SKM-1 (cell line): ENCODE measurements around the gene VEPH1.

ENCODE experiments used
- DNase-seq: peaks from one replicate; lab custom pipeline; 2025; ENCODE audit not compliant: unreplicated experiment; lab: John Stamatoyannopoulos, UW

The VEPH1 gene

DNA sequence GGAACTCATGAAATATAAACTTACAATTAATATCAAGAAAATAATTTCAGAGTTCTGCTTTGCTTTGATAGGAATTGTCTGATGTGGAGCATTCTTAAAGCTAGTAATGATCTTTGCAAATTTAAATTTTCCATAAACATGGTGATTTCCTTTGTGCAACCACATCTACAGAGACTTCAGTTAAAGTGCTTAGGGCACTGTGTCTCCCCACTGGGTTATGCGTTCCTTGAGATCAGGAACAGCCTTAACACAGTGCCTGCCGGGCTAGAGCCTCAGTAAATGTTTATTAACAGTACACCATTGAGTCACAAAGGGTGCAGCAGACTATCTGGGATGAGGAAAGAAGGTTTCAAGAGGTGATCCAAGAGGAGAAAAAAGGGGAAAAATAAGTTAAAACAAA lies 235.2 kb downstream of the VEPH1 start:
- DNase-seq: no peak

DNA sequence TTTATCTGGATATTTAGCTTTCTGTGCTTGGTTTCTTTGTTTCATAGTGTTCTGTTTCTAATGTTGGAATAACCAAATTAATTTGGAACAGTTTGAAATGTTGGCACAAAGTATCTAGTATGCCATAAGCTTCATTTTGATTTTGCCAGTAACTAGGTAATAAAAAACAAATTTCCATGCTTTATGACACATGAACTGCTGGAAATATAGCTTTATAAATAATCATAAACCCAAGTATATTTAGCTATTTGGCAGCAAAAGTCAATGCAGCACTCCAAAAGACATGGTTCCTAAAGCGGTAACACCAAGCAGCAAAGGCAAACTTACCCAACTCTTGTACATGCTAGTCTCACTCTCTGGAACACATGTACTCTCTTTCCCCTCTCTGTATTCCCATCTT lies 237.3 kb downstream of the VEPH1 start:
- DNase-seq: no peak

DNA sequence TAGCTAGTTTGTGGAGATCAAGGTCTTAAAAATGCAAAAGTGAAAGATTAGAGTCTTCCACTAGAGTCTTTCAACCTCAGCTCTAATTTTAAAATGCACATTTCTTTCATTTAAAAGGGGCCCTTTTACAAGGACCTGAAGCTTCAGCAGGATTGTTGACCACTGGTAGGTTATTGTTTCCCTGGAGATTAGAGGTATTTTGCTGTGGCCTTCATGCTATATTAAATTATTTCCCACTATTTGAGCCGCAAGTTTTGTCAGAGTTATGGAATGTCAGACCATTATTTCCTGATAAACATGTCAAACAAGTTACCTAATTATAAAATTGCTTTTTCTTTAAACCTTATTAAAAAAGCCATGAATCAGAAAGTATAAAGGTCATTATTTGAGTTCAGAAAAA lies 240.2 kb downstream of the VEPH1 start:
- no peak for DNase-seq

DNA sequence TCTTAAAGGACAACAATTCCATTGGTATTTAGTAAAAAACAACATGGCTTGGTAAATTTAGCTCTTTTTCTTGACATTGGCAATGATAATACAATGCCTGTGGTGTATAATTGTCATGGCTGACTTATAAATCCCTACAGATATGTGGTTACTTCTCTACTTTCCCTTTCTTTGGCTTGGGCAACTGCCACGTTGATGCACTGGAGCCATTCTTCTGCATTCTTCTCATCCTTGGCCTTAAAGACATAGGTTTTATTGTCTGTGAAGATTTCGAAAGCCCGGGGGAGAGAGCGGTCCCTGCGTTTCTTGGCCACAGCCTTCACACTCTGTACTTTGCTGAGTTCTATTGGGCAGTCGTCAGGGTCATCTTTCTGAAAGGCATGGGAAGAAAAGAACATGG lies 242.2 kb downstream of the VEPH1 start:
- DNase-seq: no peak

DNA sequence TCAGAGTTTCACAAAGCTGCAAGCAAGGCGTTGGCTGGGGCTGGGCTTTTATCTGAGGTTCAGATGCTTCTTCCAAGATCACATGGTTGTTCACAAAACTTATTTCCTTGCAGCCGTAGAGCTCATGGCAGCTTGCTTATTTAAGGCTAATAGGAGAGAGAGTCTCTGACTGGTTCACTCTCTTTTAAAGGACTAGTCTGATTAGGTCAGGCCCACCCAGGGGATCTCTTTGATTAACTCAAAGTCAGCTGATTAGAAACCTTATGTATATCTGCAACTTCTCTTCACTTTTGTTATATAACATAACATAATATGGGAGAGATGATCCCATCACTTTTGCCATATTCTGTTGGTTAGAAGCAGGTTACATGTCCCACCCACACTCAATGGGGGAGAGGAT lies 243.4 kb downstream of the VEPH1 start:
- no peak for DNase-seq

DNA sequence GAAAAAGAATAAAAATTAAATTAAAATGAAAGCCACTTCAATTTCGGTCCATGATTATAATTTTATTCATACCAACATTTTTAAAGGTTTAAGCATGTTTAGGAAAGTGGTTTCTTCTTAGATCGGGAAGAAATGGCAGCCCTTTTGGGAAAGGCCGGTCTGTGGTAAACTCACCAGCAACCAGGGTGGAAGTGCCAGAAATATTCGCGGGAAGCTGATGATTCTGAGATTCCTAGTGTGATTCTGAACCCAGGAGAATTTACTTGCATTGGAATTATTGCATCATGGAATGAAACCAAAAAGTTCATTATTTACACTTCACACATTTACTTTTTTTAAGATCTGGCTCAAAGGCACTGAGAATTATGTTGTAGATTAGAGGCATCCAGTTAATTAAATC lies 246.1 kb downstream of the VEPH1 start:
- DNase-seq: no peak

DNA sequence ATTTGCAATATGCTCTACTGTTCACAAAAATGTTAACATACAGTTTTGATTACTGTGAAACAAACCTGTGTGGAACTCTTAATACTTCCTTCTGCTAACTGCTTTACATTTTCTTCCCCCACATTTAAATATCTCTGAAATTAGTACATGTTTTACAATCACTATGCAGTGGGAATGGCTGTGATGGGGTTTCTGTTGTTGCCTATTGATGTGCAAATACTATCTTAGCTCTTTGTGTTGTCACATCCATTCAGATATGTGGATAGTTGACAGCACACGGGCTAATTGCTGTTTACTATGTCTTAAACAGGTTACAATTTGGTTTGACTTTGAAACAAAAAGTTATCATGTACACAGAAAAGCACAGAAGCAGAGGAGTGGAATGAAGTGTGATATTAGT lies 247.4 kb downstream of the VEPH1 start:
- DNase-seq: no peak

DNA sequence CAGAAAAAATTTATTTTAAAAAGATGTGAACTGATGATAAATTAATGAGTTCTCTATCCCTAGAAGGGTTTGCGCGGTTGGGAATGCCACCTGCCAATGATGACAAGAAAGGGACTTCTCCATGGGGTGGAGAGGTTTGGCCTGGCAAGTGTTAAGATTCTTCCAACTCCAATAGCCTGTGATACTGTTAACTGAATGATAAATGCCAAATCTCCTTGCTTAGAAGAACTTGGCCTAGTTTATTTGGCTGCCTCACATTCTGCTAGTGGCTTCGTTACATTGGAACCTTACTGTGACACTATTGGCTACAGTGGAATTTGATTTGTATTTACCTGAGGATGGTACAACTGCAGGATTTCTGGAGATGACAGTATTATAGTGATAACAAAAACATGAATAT lies 251.5 kb downstream of the VEPH1 start:
- DNase-seq: no peak

DNA sequence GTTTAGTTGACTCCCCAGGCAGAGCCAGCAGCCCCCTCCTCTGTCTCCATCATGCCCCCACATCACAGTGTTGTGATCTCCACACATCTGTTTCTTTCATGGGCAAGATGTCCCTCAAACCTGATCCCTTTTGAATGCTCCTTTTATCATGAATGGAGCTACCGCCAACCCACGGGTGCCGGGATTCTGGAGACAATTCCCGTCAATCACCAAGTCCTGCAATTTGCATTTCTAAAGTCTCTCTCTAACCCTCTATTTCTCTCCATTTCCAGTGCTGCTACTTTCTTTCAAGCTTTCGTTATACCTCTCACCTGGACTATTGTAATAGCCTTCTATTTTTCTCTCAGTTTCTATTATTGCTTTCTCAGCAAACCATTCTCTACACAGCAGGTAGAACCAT lies 253.6 kb downstream of the VEPH1 start:
- no peak for DNase-seq

DNA sequence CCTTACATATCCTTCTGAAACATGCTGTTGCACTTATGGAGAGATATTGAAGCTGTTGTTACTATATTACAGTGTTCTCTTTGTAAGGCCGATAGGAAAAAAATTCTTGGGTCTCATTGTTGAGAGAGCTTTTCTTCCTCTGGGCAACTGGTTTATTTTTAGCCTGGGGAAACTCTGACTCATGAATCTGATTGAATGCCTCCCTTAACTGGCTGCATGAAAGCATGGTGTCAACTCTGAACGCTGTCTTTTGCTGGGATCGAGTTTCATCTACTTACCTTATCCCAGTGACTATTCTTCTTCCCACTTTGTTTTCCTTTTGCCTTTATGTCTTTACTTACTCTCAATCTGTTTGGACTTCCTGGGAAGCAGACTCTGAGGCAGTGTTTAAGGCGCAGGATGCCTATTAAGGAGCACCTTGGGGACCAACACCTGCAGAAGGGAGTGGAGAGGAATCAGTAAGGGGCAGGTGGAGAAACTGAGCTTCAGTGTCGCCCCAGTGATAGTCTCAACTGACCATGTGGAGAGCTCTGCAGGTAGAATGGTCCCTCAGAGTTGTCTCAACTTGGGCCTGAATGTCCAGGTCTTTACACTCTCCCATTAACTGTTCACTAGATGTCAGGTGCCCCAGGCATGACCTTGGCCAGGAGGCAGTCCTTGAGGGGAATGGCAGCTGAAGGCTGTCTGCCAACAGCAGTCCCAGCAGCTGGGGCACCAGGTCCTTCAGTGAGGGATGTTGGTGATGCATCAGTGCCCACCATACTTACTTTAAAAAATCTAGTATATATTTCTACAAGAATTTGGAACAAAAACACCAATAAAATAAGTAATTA lies 254.4 kb downstream of the VEPH1 start:
- no peak for DNase-seq

DNA sequence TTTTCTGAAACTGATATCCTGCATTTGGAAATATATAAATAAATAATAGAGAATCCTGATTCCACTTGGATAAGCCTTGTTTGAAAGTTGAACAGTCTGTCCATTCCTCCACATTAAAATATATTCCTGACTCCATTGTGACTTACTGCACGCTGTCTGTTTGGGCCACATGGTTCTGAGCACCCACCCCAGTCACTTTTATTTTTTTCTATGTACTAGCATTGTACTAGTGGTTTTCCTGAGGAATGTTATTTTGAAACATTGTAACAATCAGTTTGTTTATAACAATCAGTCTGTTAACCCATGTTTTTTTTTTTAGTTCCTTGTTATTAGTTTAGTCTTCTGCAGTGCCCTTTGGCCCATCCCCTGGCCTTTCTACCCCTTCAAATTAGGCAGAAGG lies 255.8 kb downstream of the VEPH1 start:
- no peak for DNase-seq

DNA sequence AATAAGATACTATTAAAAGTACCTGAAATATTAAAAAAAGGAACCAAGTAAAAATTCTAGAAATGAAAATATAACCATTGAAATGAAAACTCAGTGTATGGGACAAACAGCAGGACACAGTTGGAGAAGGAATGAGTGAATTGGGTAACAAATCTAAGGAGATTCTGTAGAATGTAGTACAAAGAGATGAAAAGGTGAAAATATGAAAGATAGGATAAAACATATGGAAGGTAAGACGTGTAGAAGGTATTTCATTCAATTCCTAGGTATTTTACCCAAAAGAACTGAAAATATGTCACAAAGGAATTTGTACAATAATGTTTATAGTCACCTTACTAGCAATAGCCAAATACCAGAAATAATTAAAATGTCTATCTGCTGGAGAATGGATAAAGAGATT lies 260.4 kb downstream of the VEPH1 start:
- DNase-seq: no peak

DNA sequence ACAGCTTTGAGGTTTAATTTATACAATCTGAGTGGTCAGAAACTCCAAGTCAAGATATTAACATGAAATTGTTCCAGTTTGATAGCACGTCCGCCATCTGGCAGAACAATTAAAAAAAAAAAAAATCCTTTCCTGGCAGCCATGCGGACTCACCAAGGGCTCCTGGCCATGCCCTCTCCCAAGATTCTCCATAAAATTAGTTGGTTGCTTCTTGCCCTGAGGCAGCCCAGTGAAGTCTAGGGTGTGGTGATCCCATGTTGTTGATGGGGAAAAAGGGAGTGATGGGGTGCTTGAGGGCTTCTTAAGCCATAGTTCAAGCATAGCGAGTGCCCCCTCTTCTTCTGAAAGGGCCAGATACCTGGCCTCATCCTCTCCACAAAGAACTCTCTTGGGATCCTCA lies 261.6 kb downstream of the VEPH1 start:
- DNase-seq: no peak

DNA sequence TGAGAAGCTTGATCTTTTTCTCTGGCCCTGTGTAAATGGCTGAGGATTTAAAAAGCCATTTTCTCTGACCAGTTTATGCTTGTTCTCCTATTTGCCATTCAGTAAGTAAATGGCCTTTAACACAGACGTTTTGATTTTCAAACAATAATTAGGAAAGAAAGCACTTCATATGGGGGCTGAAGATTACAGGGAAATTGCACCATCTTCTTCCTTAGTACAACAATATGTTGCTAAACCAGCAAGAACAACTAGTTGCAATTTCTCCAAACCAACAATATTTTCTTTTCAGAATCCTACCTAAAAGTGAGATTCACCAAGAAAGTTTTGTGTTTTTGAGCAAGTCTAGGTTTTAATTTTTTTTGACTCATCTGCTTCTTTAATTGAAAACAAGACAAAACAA lies 262.8 kb downstream of the VEPH1 start:
- DNase-seq: no peak

DNA sequence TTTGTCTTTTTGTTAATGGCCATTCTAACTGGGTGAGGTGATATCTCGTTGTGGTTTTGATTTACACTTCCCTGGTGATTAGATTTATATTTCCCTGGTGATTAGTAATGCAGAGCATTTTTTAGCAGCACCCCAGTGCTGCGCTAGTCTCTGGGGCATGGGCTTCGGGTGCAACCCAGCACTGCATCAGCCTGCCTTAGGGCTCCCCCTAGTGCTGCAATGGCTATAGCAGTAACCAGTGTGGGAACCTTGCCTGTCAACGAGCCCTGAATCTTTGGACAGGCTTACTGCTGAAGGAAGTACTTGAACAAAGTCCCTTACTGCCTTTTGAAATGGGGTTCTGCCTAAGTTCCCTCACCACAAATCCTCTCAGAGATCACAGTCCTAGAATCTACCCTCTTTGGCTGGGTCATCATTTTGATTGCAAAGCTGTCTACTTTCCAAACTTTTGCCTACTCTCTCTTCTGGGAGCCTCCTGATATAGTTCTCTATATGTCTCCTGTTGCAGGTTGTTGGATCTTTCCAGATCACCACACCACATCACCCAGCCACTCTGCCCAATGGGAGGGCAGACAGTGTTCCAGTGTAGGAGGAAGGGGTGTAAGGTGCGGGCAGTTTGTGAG lies 264.0 kb downstream of the VEPH1 start:
- DNase-seq: peak; percentile 76

DNA sequence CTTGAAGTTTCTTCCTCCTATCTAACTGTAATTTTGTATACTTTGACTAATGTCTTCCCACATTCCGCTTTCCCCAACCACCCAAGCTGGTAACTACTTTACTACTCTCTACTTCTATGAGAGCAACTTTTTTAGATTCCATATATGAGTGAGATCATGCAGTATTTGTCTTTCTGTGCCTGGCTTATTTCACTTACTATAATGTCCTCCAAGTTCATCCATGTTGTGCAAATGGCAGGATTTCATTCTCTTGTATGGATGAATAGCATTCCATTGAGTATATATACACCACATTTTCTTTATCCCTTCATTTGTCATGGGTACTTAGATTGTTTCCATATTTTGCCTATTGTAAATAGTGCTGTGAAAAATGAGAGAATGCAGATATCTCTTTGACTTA lies 264.8 kb downstream of the VEPH1 start:
- no peak for DNase-seq

DNA sequence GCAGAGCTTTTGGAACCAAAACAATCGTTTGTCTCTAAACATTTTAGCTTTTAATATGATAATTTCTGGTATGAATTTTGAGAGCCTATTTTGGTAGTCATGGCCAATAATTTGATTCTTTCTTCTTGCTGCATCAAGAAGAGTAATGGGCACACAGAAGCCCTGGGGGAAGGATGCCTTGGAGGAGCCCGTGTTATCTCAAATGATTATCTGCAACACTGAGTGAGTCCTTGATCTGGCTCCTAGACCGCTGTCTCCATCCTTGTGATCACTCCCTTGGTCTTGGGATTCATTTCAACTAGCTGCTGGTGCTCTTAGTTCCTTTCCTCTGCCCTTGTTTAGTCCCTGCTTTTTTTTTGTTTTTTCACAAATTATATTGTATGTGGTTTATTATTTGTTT lies 265.3 kb downstream of the VEPH1 start:
- no peak for DNase-seq

DNA sequence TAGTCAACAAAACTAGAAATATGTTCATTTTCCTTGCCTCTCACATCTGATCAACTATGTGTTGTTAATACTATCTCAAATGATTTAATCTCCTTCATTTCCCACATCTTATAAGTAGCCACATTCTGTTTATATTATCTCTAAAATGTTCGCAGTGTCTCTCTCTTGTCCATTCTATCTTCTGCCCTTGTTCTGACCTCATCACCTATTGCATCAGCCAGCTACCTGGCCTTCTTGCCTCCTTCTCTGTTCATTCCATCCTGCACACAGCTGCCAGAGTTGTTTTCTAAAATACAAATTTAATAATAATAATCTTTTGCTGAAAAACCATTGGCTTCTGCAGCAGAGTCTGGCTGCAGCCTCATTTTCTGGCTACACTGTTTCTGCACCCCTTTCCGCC lies 267.9 kb downstream of the VEPH1 start:
- no peak for DNase-seq

DNA sequence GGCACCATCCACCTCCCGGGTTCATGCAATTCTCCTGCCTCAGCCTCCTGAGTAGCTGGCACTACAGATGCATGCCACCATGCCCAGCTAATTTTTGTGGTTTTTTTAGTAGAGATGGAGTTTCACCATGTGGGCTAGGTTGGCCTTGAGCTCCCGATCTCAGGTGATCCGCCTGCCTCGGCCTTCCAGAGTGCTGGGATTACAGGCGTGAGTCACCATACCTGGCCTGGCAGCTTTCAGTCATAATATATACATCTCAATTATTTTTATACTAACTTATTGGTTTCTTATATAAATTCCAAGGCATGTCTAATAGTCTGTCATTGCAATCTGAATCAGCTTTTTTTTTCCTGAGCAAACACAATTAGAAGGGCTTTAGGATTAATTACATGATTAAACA lies 269.3 kb downstream of the VEPH1 start:
- no peak for DNase-seq

DNA sequence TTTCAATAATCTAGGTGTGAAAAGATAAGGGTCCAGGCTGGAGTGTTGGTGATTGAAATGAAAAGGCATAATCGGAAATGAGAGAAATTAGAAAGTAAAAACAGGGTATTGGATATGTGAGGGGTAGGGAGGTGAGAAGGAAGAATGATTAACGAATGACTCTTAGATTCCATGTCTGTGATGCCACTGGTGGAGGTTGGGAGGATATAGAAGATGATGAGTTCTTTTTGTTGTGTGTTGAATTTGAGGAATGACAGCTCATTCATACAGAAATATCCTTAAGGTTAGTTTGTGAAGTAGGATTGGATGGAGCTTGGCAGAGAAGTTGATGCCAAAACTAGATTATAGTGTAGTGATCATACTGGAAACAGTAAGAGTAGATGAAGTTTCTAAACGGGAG lies 271.1 kb downstream of the VEPH1 start:
- no peak for DNase-seq

DNA sequence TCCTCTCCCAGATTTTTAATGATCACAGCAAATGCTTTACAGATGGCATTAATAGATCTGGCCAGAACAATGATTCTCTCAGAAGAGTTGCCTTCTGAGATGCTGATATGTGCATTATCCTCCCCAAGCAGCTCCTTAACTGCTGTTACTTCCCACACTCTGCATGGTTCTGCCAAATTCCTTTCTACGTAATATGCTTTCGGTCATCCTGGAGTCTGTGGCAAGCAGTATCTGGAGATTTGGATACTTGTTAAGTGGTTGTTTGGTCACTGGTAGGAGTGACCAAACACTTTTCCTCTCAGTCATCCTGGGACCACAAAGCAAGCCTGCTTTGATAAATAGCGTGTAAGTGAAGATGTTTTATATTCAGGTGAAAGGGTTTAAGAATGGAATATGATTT lies 272.1 kb downstream of the VEPH1 start:
- no peak for DNase-seq

DNA sequence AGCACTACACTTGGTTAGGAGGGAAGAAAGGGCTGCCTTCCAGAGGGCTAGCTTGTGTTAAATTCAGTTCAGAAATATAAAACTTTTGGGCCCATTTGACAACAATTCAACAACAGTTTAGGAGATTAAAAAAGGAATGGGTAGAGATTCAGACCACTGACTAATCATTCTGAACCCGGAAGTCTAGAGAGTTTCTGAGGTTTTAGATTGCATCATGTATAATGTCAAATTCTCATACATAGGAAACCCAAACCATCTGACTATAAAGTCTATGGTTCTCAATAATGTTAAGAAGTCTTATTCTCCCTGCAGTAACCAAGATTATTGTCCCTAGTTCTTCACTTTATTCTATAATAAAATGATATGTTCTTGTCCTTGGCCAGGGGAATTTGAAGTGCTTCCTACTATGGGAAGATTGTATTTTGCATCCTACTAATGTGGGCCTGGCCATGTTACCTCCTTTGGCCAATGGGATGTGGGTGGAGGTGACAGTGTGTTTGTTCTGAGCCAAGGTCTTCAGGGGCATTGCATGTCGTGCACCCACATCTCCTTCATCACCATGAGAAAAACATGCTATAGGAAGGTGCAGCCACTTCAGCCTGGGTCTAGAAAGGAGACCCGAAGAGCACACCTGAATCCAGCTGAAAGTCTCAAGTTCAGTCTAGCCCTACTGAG lies 276.9 kb downstream of the VEPH1 start:
- DNase-seq: no peak
